CD4-positive, alpha-beta T cell (primary cell): ENCODE measurements around the gene ADH6. TPM values are rescaled to one million over a fixed set of nuclear protein-coding genes. Genes with fewer than 3 reads are reported as not detected.

Experiments
- ATAC-seq: fragments of 200-7000 bp; cut with Tn5 transposase; one replicate; pipeline ENCODE4 v1.10.0; 2022; ENCODE audit warnings: mild to moderate bottlenecking; ENCODE audit not compliant: poor library complexity
- CTCF ChIA-PET: fragments of 350-600 bp; sonication (Branson Sonifier 250); formaldehyde crosslinking; loops from one replicate; lab custom pipeline; 2021; ENCODE audit warnings: antibody characterized with exemption, inconsistent platforms; lab: Charles Lee
- POLR2A ChIA-PET: fragments of 350-600 bp; sonication (Branson Sonifier 250); formaldehyde crosslinking; loops from one replicate; lab custom pipeline; 2021; ENCODE audit warnings: antibody characterized with exemption, inconsistent platforms; lab: Charles Lee
- DNase-seq, 14 experiments: peaks; one replicate each; pipeline ENCODE4 v3.0.0-alpha.2; 2013 to 2020; ENCODE audit warnings: mixed read lengths in 2 of 14
- H3K27ac ChIP-seq, 2 donors: one replicate each; pipeline versions ENCODE4 v1.5.1 to v1.7.0; 2013; ENCODE audit warnings: low read length in 2 of 2, low read depth in 1 of 2, mild to moderate bottlenecking in 1 of 2
- H3K27me3 ChIP-seq, 2 experiments: 1 replicate in 1 of 2; 2 replicates in 1 of 2; pipeline versions ENCODE4 v1.6.1 to v1.7.0; 2013; ENCODE audit warnings: low read length in 2 of 2, control low read depth in 1 of 2, mild to moderate bottlenecking in 1 of 2, moderate library complexity in 1 of 2; ENCODE audit not compliant: insufficient read depth in 2 of 2, control insufficient read depth in 1 of 2
- H3K36me3 ChIP-seq: one replicate; pipeline ENCODE4 v1.6.1; 2013; ENCODE audit warnings: low read length, control low read depth; ENCODE audit not compliant: insufficient read depth
- H3K4me1 ChIP-seq: one replicate; pipeline ENCODE4 v1.6.1; 2013; ENCODE audit warnings: low read length, control low read depth; ENCODE audit not compliant: insufficient read depth
- H3K4me3 ChIP-seq: one replicate; pipeline ENCODE4 v1.5.1; 2013; ENCODE audit warnings: mild to moderate bottlenecking, low read length, moderate library complexity
- H3K9me3 ChIP-seq, 2 experiments: 1 replicate in 1 of 2; 2 replicates in 1 of 2; pipeline versions ENCODE4 v1.6.1 to v1.7.0; 2013; ENCODE audit warnings: low read length in 2 of 2, mild to moderate bottlenecking in 2 of 2, control low read depth in 1 of 2, moderate library complexity in 1 of 2; ENCODE audit not compliant: control insufficient read depth in 1 of 2, insufficient read depth in 1 of 2
- H3K27ac Mint-ChIP-seq: one replicate; pipeline ENCODE4 v1.8.0; 2020; ENCODE audit warnings: mixed read lengths
- H3K27me3 Mint-ChIP-seq: one replicate; pipeline ENCODE4 v1.8.0; 2021; ENCODE audit warnings: mixed read lengths
- H3K36me3 Mint-ChIP-seq: one replicate; pipeline ENCODE4 v1.8.0; 2021; ENCODE audit warnings: low read depth, mixed read lengths
- H3K4me1 Mint-ChIP-seq: one replicate; pipeline ENCODE4 v1.8.0; 2021; ENCODE audit warnings: low read depth, mixed read lengths
- H3K4me3 Mint-ChIP-seq: one replicate; pipeline ENCODE4 v1.8.0; 2020; ENCODE audit warnings: mild to moderate bottlenecking, mixed read lengths
- H3K9me3 Mint-ChIP-seq: one replicate; pipeline ENCODE4 v1.8.0; 2020; ENCODE audit warnings: mixed read lengths
- intact Hi-C, 2 experiments: fragments of 100-400 bp; cut with DNase I in 1 of 2; cut with micrococcal nuclease in 1 of 2; formaldehyde crosslinking; loops; one replicate each; pipeline versions ENCODE4 v1.15.1 to v1.9.0; 2023 to 2025; cut with DNase I, micrococcal nuclease
- total RNA-seq, 174 experiments: library from RNA in 2 of 174; stranded (reverse) in 2 of 174; gene quantifications; one replicate each; pipeline ENCODE4 v1.2.3 and lab custom pipeline; 2021 to 2026
- TF ChIP-seq, protein P1 (sequence below): fragments of 200-600 bp; IDR thresholded peaks from one replicate; pipeline ENCODE4 v1.8.0; 2022; ENCODE audit warnings: antibody characterized with exemption, mild to moderate bottlenecking

ADH6 gene
- total RNA-seq, 2 experiments from 2014 or later, result not detected

DNA sequence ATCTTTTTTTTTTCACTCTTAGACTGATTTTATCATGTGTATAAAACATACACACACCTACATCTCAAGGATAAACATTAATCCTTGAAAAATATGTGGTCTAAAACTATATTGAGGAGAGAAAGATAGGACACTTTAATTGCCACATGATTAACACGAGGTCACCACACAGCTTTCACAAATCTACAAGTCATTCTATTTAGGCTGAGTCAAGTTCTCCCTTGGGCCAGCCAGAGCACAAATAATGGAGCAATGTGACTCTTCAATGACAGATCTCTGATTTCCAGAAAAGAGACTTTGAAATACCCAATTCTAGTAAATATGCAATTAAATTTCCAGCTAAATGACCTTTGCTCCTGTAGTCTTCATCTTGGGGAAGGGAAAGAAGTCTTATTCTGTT lies 62.1 kb downstream of the ADH6 start:
- Histone ChIP-seq H3K27ac (no peak overlapping the region), H3K4me3 (no peak overlapping the region), H3K36me3 (no peaks in the 10 kb centered on the region), H3K9me3 (no peaks in the 10 kb centered on the region), H3K4me1 (no peaks in the 10 kb centered on the region), H3K27me3 (no peaks in the 10 kb centered on the region)
- Mint-ChIP-seq H3K27me3 (no peaks in the 10 kb centered on the region), H3K4me3 (no peak overlapping the region), H3K4me1 (no peaks in the 10 kb centered on the region), H3K36me3 (no peaks in the 10 kb centered on the region), H3K9me3 (no peaks in the 10 kb centered on the region), H3K27ac (no peak overlapping the region)
- ATAC-seq, result no peak
- ChIA-PET POLR2A (no interaction called here), CTCF (interaction anchor here (1.3 kb wide), 1 partner anchor 10 kb away, joined by 4 read pairs; no protein-coding TSS in a partner anchor)
- TF ChIP-seq, protein P1, sequence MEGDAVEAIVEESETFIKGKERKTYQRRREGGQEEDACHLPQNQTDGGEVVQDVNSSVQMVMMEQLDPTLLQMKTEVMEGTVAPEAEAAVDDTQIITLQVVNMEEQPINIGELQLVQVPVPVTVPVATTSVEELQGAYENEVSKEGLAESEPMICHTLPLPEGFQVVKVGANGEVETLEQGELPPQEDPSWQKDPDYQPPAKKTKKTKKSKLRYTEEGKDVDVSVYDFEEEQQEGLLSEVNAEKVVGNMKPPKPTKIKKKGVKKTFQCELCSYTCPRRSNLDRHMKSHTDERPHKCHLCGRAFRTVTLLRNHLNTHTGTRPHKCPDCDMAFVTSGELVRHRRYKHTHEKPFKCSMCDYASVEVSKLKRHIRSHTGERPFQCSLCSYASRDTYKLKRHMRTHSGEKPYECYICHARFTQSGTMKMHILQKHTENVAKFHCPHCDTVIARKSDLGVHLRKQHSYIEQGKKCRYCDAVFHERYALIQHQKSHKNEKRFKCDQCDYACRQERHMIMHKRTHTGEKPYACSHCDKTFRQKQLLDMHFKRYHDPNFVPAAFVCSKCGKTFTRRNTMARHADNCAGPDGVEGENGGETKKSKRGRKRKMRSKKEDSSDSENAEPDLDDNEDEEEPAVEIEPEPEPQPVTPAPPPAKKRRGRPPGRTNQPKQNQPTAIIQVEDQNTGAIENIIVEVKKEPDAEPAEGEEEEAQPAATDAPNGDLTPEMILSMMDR, result no peak
- intact Hi-C loops, result no loop called here
- no peak for DNase-seq

DNA sequence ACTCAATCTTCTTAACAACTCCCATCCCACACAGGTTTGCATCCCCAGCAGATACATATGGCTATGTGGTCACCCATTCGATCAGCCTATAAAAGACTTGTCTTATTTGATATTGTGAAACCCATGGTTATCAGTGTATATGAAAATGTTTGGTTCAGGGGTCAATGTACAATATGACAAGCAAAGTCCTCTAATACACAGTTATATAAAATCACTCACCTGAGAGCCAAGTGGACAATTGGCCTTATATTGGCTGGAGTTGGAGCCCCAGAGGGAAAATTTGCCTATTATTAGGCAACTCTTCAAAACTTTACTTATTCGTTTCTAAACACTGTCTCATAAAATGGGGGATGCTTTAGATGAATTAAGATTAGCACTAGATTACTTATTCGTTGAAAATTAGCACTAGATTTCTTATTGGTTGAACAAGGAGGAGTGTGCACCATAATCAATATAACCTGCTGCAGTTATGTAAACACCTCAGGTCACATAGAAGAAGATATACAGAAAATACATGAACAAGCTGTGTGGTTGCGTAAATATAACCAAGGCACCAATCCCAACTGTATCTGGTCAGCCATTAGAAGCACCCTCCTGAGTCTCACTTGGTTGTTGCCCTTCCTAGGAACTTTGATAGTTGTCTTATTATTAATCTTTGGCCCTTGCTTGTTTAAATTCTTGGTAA lies 64.2 kb downstream of the ADH6 start:
- TF ChIP-seq, protein P1, result no peak
- H3K27ac ChIP-seq, result no peak overlapping the region
- intact Hi-C loops, result no loop called here
- H3K4me3 ChIP-seq, result no peak overlapping the region
- no peak overlapping the region for H3K4me3 Mint-ChIP-seq
- ATAC-seq, result no peak
- H3K27me3 ChIP-seq, result no peaks in the 10 kb centered on the region
- H3K4me1 ChIP-seq, result no peaks in the 10 kb centered on the region
- ChIA-PET POLR2A (no interaction called here), CTCF (no interaction called here)
- no peaks in the 10 kb centered on the region for H3K4me1 Mint-ChIP-seq
- no peaks in the 10 kb centered on the region for H3K36me3 ChIP-seq
- H3K27ac Mint-ChIP-seq, result no peak overlapping the region
- H3K27me3 Mint-ChIP-seq, result no peaks in the 10 kb centered on the region
- no peak for DNase-seq
- no peaks in the 10 kb centered on the region for H3K36me3 Mint-ChIP-seq
- no peaks in the 10 kb centered on the region for H3K9me3 ChIP-seq
- no peaks in the 10 kb centered on the region for H3K9me3 Mint-ChIP-seq

Other genes starting within 250 kb of the ADH6 start
- 10 to 100 TPM; 25.1 to 26.6 TPM for gene METAP1, start 223.5 kb downstream of the ADH6 start, total RNA-seq
- 10 to 100 TPM; 49.1 to 52.0 TPM for gene ADH5, start 130.5 kb downstream of the ADH6 start, total RNA-seq
- gene ADH4, start 74.9 kb downstream of the ADH6 start, total RNA-seq, result not detected
- not detected for gene ADH1A, start 71.7 kb upstream of the ADH6 start, total RNA-seq
- not detected for gene ADH1B, start 102.2 kb upstream of the ADH6 start, total RNA-seq
- not detected for gene ADH1C, start 133.5 kb upstream of the ADH6 start, total RNA-seq
- not detected for gene ADH7, start 216.1 kb upstream of the ADH6 start, total RNA-seq